Naive thymus-derived CD4-positive, alpha-beta T cell (primary cell): Measurements from ENCODE around the gene PLEKHG4B. TPM values are rescaled to one million over a fixed set of nuclear protein-coding genes. Genes with fewer than 3 reads are reported as not detected.
"Not testable (repeated sequence)": the region's sequence is repeated elsewhere in the genome, so short reads cannot be mapped to it uniquely, and the experiment has no call there.

Experiments
- ATAC-seq: fragments of 150-1000 bp; cut with Tn5 transposase; 2 replicates; pipeline ENCODE4 v1.10.0; 2021; ENCODE audit warnings: mild to moderate bottlenecking, moderate library complexity
- CTCF ChIA-PET: fragments of 350-600 bp; sonication (Branson Sonifier 250); formaldehyde crosslinking; loops from one replicate; lab custom pipeline; 2021; ENCODE audit warnings: antibody characterized with exemption; lab: Charles Lee
- POLR2A ChIA-PET: fragments of 350-600 bp; sonication (Branson Sonifier 250); formaldehyde crosslinking; loops from one replicate; lab custom pipeline; 2021; ENCODE audit warnings: antibody characterized with exemption, inconsistent platforms; lab: Charles Lee
- DNase-seq, 9 donors: peaks; one replicate each; pipeline versions ENCODE4 v3.0.0 to v3.0.0-alpha.2; 2020 to 2022; ENCODE audit warnings: mixed read lengths in 1 of 9
- H3K27ac ChIP-seq: one replicate; pipeline ENCODE4 v1.7.0; 2013; ENCODE audit warnings: mild to moderate bottlenecking, low read depth, low read length, moderate library complexity
- H3K27me3 ChIP-seq, 2 donors: one replicate each; pipeline ENCODE4 v1.7.0; 2013; ENCODE audit warnings: low read length in 2 of 2, mild to moderate bottlenecking in 2 of 2, moderate library complexity in 2 of 2; ENCODE audit not compliant: control insufficient read depth in 2 of 2, insufficient read depth in 2 of 2
- H3K36me3 ChIP-seq, 3 experiments: 1 replicate in 2 of 3; 2 replicates in 1 of 3; pipeline ENCODE4 v1.7.0; 2013; ENCODE audit warnings: low read length in 3 of 3, mild to moderate bottlenecking in 3 of 3, moderate library complexity in 1 of 3; ENCODE audit not compliant: insufficient read depth in 3 of 3, control insufficient read depth in 2 of 3
- H3K4me1 ChIP-seq, 2 donors: one replicate each; pipeline ENCODE4 v1.7.0; 2013; ENCODE audit warnings: low read length in 2 of 2, mild to moderate bottlenecking in 2 of 2, moderate library complexity in 1 of 2; ENCODE audit not compliant: control insufficient read depth in 2 of 2, insufficient read depth in 2 of 2
- H3K4me3 ChIP-seq: 2 replicates; pipeline ENCODE4 v1.7.0; 2013; ENCODE audit warnings: mild to moderate bottlenecking, low read length
- H3K9me3 ChIP-seq, 3 experiments: 1 replicate in 2 of 3; 2 replicates in 1 of 3; pipeline ENCODE4 v1.7.0; 2013; ENCODE audit warnings: low read length in 3 of 3; ENCODE audit not compliant: control insufficient read depth in 2 of 3
- H3K27ac Mint-ChIP-seq, 9 donors: one replicate each; pipeline ENCODE4 v1.8.0; 2020 to 2022; ENCODE audit warnings: mixed read lengths in 9 of 9, mild to moderate bottlenecking in 8 of 9, moderate library complexity in 5 of 9, inconsistent platforms in 2 of 9
- H3K27me3 Mint-ChIP-seq, 5 donors: one replicate each; pipeline ENCODE4 v1.8.0; 2021 to 2022; ENCODE audit warnings: mixed read lengths in 5 of 5, mild to moderate bottlenecking in 1 of 5
- H3K36me3 Mint-ChIP-seq, 5 donors: one replicate each; pipeline ENCODE4 v1.8.0; 2020 to 2022; ENCODE audit warnings: mixed read lengths in 5 of 5, mild to moderate bottlenecking in 3 of 5, inconsistent platforms in 1 of 5
- H3K4me1 Mint-ChIP-seq, 7 donors: one replicate each; pipeline ENCODE4 v1.8.0; 2020 to 2022; ENCODE audit warnings: mixed read lengths in 7 of 7, mild to moderate bottlenecking in 3 of 7, inconsistent platforms in 1 of 7
- H3K4me3 Mint-ChIP-seq, 10 donors: one replicate each; pipeline ENCODE4 v1.8.0; 2020 to 2022; ENCODE audit warnings: mild to moderate bottlenecking in 10 of 10, mixed read lengths in 10 of 10, moderate library complexity in 6 of 10, inconsistent platforms in 2 of 10
- H3K9me3 Mint-ChIP-seq, 11 donors: one replicate each; pipeline ENCODE4 v1.8.0; 2020 to 2022; ENCODE audit warnings: mixed read lengths in 11 of 11, mild to moderate bottlenecking in 4 of 11, inconsistent platforms in 1 of 11, moderate library complexity in 1 of 11
- intact Hi-C, 2 donors: fragments of 100-400 bp; cut with micrococcal nuclease; formaldehyde crosslinking; loops; one replicate each; pipeline ENCODE4 v1.15.1; 2023
- polyA plus RNA-seq, 2 donors: library from polyadenylated mRNA; unstranded; fragments of 300-500 nt; fragmentation: Illumina TruSeq; gene quantifications; one replicate each; pipeline ENCODE4 v1.2.3, GENCODE V29; 2021
- total RNA-seq, 6 experiments: library from RNA in 5 of 6; stranded (reverse) in 5 of 6; gene quantifications; 1 replicate in 5 of 6; 2 replicates in 1 of 6; pipeline ENCODE4 v1.2.3 and lab custom pipeline; 2021 to 2026

PLEKHG4B gene
- total and polyA plus RNA-seq, 7 experiments from 2014 or later, result 0.39 to 2.0 TPM; not detected in 5

DNA sequence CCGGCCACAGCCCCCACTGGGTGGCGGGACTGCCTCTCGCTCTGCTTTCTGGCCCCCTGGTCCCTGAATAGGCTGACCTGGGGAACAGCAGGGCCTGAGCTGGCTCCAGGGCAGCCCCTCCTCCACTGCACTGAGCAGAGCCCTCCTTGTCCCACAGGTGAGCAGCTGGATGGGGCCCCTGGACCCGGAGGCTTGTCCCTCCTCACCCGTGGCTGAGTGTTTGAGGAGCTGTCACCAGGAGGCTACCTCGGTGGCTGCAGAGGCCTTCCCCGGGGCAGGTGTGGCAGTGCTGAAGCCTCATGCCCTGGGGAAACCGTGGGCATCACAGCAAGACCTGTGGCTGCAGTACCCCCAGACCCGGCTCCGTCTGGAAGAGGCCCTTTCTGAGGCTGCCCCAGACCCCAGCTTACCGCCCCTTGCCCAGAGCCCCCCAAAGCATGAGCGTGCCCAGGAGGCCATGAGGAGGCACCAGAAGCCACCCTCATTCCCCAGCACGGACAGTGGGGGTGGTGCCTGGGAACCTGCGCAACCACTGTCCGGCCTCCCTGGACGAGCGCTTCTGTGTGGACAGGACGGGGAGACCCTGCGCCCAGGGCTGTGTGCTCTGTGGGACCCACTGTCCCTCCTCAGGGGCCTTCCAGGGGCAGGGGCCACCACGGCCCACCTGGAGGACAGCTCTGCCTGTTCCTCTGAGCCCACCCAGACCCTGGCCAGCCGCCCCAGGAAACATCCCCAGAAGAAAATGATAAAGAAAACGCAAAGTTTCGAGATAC lies 70.8 kb downstream of the PLEKHG4B start:
- ATAC-seq (no peak), DNase-seq (no peak)
- no peaks in the 10 kb centered on the region for H3K9me3 ChIP-seq
- no peaks in the 10 kb centered on the region for H3K36me3 ChIP-seq
- peaks cover 3 to 25% (median 20%) of the 10 kb centered on the region in 5 donors for H3K27me3 Mint-ChIP-seq
- ChIA-PET POLR2A (no interaction called here), CTCF (no interaction called here)
- H3K27ac ChIP-seq, result no peak overlapping the region
- intact Hi-C loops, result no loop called here
- H3K4me3 Mint-ChIP-seq, result no peak overlapping the region
- H3K4me1 Mint-ChIP-seq, result no peaks in the 10 kb centered on the region
- H3K4me3 ChIP-seq, result no peak overlapping the region
- H3K36me3 Mint-ChIP-seq, result no peaks in the 10 kb centered on the region
- H3K27ac Mint-ChIP-seq, result no peak overlapping the region
- H3K9me3 Mint-ChIP-seq, result peaks cover 0 to 1% (median 0%) of the 10 kb centered on the region in 11 donors
- no peaks in the 10 kb centered on the region for H3K27me3 ChIP-seq
- H3K4me1 ChIP-seq, result no peaks in the 10 kb centered on the region

DNA sequence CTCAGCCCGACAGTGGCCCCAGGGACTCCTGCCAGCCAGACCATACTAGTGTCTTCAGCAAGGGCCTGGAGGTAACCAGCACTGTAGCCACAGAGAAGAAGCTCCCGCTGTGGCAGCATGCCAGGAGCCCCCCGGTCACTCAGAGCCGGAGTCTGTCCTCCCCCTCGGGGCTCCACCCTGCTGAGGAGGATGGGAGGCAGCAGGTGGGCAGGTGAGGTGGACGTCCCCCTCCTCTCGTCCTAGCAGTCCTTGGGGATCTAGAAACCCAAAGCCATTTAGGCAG lies 71.3 kb downstream of the PLEKHG4B start:
- H3K4me1 Mint-ChIP-seq, result no peaks in the 10 kb centered on the region
- H3K9me3 ChIP-seq, result no peaks in the 10 kb centered on the region
- DNase-seq (no peak), ATAC-seq (no peak)
- H3K36me3 ChIP-seq, result no peaks in the 10 kb centered on the region
- no peak overlapping the region for H3K4me3 Mint-ChIP-seq
- H3K9me3 Mint-ChIP-seq, result peaks cover 0 to 1% (median 0%) of the 10 kb centered on the region in 11 donors
- H3K4me3 ChIP-seq, result no peak overlapping the region
- no peak overlapping the region for H3K27ac Mint-ChIP-seq
- H3K27me3 Mint-ChIP-seq, result peaks cover 3 to 25% (median 20%) of the 10 kb centered on the region in 5 donors
- CTCF ChIA-PET, result no interaction called here
- H3K36me3 Mint-ChIP-seq, result no peaks in the 10 kb centered on the region
- no peak overlapping the region for H3K27ac ChIP-seq
- POLR2A ChIA-PET, result no interaction called here
- intact Hi-C loops, result no loop called here
- H3K27me3 ChIP-seq, result no peaks in the 10 kb centered on the region
- no peaks in the 10 kb centered on the region for H3K4me1 ChIP-seq

DNA sequence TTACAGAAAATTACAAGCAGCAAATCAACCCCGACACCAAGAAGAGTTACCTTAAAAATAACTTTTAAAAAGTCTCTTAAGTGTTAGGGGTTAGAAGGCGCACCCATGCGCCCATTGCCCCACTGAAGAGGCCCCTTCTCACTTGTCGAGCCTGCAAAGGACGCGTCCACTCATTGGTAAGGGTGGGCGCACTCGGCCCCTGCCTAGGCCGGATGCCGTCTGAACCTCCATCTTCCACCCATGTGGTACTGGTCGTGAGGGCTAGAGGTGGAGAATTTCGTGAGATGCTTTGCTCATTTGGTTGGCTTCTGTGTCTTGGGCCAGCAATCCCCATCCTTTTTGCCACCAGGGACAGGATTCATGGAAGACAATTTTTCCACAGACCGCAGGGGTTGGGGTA lies 71.9 kb downstream of the PLEKHG4B start:
- Mint-ChIP-seq H3K9me3 (no peaks in the 10 kb centered on the region), H3K4me1 (no peaks in the 10 kb centered on the region), H3K27me3 (peaks cover 3 to 25% (median 20%) of the 10 kb centered on the region in 5 donors), H3K36me3 (no peaks in the 10 kb centered on the region), H3K4me3 (no peak overlapping the region), H3K27ac (no peak overlapping the region)
- Histone ChIP-seq H3K4me1 (no peaks in the 10 kb centered on the region), H3K4me3 (no peak overlapping the region), H3K27ac (no peak overlapping the region), H3K36me3 (no peaks in the 10 kb centered on the region), H3K27me3 (no peaks in the 10 kb centered on the region), H3K9me3 (no peaks in the 10 kb centered on the region)
- ChIA-PET CTCF (no interaction called here), POLR2A (no interaction called here)
- DNase-seq (no peak), ATAC-seq (no peak)
- intact Hi-C loops, result no loop called here

DNA sequence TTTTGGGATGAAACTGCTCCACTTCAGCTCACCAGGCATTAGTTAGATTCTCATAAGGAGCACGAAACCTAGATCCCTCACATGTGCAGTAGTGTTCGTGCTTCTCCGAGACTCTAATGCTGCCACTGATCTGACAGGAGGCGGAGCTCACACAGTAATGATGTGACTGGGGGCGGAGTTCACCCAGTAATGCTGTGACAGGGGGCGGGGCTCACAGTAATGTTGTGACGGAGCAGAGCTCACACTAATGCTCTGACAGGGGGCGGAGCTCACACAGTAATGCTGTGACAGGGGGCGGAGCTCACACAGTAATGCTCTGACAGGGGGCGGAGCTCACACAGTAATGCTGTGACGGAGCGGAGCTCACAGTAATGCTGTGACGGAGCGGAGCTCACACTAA lies 72.3 kb downstream of the PLEKHG4B start:
- H3K36me3 ChIP-seq, result no peaks in the 10 kb centered on the region
- no peaks in the 10 kb centered on the region for H3K27me3 ChIP-seq
- H3K4me3 Mint-ChIP-seq, result no peak overlapping the region
- H3K4me1 Mint-ChIP-seq, result no peaks in the 10 kb centered on the region
- no peaks in the 10 kb centered on the region for H3K9me3 ChIP-seq
- H3K27ac ChIP-seq, result no peak overlapping the region
- no peak overlapping the region for H3K4me3 ChIP-seq
- ATAC-seq (no peak), DNase-seq (no peak)
- no peaks in the 10 kb centered on the region for H3K9me3 Mint-ChIP-seq
- ChIA-PET CTCF (no interaction called here), POLR2A (no interaction called here)
- intact Hi-C loops, result no loop called here
- no peak overlapping the region for H3K27ac Mint-ChIP-seq
- H3K27me3 Mint-ChIP-seq, result peaks cover 2 to 21% (median 16%) of the 10 kb centered on the region in 5 donors
- H3K4me1 ChIP-seq, result no peaks in the 10 kb centered on the region
- no peaks in the 10 kb centered on the region for H3K36me3 Mint-ChIP-seq

DNA sequence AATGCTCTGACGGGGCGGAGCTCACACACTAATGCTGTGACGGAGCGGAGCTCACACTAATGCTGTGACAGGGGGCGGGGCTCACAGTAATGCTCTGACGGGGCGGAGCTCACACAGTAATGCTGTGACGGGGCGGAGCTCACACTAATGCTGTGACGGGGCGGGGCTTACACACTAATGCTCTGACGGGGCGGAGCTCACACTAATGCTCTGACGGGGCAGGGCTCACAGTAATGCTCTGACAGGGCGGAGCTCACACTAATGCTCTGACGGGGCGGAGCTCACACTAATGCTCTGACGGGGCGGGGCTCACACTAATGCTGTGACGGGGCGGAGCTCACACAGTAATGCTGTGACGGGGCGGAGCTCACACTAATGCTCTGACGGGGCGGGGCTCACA lies 72.8 kb downstream of the PLEKHG4B start:
- H3K27ac Mint-ChIP-seq, CTCF ChIA-PET, H3K27me3 ChIP-seq, DNase-seq, intact Hi-C loops, H3K9me3 ChIP-seq, ATAC-seq, H3K36me3 ChIP-seq, H3K4me3 Mint-ChIP-seq, H3K27ac ChIP-seq, H3K4me1 Mint-ChIP-seq, POLR2A ChIA-PET, H3K4me1 ChIP-seq, H3K36me3 Mint-ChIP-seq, H3K9me3 Mint-ChIP-seq, H3K4me3 ChIP-seq: not testable (repeated sequence)
- peaks cover 0 to 17% (median 10%) of the 10 kb centered on the region in 5 donors for H3K27me3 Mint-ChIP-seq

DNA sequence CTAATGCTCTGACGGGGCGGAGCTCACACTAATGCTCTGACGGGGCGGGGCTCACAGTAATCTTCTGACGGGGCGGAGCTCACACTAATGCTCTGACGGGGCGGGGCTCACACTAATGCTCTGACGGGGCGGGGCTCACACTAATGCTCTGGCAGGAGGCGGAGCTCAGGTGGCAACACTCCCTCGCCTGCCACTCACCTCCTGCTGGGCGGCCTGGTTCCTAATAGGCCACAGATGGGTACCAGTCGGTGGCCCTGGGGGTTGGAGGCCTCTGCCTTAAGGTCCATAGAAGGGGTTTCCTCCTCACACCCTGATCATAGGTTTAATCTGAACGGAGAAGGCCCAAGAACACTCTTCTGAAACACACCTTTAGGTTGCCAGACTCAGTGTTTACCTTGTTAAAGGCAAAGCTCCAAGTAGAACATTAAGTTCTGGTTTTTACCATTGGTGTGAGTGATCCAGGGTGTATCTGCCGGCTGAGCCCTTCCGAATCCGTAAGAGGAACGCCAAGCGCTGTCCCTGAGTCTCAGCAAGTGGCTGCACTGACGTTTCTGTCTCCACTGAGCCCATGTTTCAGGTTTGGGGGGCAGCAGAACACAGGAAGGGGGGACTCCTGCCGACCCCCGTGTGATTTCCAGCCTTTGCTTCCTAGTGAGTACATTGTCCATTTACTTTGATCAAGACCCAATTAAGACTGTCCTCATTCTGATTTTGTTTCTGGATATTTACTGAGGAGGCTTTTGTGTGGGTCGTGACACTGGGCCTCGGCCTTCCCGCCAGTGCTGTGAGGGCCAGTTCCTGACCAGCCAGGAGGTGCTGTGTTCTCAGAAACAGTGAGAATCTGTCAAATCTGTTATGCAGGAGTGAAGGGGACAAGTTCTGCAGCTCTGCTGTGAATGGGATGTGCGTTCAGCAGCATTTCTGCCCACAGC lies 74.7 kb downstream of the PLEKHG4B start:
- Mint-ChIP-seq H3K4me1 (no peaks in the 10 kb centered on the region), H3K36me3 (no peaks in the 10 kb centered on the region), H3K27me3 (no peaks in the 10 kb centered on the region), H3K27ac (no peak overlapping the region), H3K9me3 (no peaks in the 10 kb centered on the region), H3K4me3 (no peak overlapping the region)
- no peaks in the 10 kb centered on the region for H3K36me3 ChIP-seq
- ChIA-PET POLR2A (no interaction called here), CTCF (no interaction called here)
- H3K4me3 ChIP-seq, result no peak overlapping the region
- H3K9me3 ChIP-seq, result no peaks in the 10 kb centered on the region
- no peaks in the 10 kb centered on the region for H3K4me1 ChIP-seq
- DNase-seq (no peak), ATAC-seq (no peak)
- intact Hi-C loops, result no loop called here
- no peak overlapping the region for H3K27ac ChIP-seq
- no peaks in the 10 kb centered on the region for H3K27me3 ChIP-seq
